ENCODE measurements around the gene ZFP57.

DNA sequence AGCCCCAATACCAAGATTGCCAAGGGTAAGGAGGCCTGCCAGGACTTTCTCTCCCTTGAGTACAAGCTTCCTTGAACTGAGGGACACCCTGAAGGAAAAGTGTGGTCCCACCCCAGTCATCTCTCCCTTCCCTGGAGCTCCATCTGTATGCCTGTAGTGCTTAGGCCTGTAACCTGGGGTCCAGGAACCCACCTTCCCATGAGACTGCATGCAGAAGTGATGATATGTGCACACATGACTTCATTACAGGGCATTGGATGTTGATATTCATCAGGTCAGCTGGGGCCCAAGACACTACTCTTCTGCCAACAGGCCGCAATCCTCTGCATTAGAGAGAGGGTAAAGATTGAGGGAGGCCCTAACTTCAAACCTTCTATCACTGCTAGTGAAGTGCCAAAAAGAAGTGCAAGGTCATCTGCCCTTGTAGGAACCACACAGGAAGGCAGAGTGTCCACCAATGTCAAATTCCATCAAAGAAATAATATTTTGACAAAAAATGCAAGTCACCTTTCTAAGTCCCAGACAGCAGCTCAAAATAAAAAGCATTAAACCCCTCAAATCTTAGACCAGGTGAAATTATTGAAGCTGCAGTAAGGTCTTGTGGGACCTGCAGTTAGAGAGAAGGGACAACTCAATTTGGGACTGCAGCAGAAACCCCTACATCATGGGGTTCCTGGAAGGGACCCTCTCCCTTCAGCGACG, 47.4 kb upstream of the ZFP57 start:
- TF ChIP-seq, protein P1, sequence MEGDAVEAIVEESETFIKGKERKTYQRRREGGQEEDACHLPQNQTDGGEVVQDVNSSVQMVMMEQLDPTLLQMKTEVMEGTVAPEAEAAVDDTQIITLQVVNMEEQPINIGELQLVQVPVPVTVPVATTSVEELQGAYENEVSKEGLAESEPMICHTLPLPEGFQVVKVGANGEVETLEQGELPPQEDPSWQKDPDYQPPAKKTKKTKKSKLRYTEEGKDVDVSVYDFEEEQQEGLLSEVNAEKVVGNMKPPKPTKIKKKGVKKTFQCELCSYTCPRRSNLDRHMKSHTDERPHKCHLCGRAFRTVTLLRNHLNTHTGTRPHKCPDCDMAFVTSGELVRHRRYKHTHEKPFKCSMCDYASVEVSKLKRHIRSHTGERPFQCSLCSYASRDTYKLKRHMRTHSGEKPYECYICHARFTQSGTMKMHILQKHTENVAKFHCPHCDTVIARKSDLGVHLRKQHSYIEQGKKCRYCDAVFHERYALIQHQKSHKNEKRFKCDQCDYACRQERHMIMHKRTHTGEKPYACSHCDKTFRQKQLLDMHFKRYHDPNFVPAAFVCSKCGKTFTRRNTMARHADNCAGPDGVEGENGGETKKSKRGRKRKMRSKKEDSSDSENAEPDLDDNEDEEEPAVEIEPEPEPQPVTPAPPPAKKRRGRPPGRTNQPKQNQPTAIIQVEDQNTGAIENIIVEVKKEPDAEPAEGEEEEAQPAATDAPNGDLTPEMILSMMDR (IDR thresholded peaks at IDR 0.05): no peak
- TF ChIP-seq POLR2A (IDR thresholded peaks at IDR 0.05) (no peak), POLR2AphosphoS5 (IDR thresholded peaks at IDR 0.05) (no peak)
